C4-2B (cell line): ENCODE results near the gene IRF6.

ENCODE experiments used
- H3K27ac ChIP-seq: fragments of 450-650 bp; 2 replicates; pipeline ENCODE4 v1.5.1; 2017
- CTCF ChIP-seq: fragments of 450-650 bp; conservative IDR thresholded peaks from 2 replicates; pipeline ENCODE4 v1.5.1; 2017; ENCODE audit warnings: mild to moderate bottlenecking
- ZFX ChIP-seq: fragments of 450-650 bp; IDR thresholded peaks from 2 replicates; pipeline ENCODE4 v1.6.1; 2017

Gene IRF6

DNA sequence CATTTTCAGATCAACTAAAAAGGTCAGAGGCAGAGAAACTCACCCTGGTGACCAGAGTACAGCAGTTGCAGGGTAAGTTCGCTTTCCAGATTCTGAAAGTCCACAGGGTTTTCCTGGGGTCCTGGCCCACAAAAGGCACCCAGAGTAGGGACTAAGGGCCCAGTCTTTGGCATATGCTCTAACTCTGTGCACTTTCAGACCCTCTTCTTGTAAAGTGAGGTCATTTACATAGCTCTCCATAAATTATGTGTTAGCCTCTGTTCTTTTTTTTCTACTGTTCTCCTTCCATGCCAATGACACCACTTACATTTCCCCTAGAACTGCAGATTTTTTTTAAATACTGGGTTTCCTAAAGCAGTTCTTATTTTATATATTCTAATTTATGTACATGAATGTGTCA, 27.8 kb downstream of the IRF6 start:
- no peak for TF ChIP-seq CTCF
- TF ChIP-seq ZFX, result no peak
- H3K27ac ChIP-seq, result no peak overlapping the region

GRCh38 chr1:209777587-209777986, 28.4 kb downstream of the IRF6 start:
- TF ChIP-seq CTCF (no peak), ZFX (no peak)
- H3K27ac ChIP-seq, result no peak overlapping the region

DNA sequence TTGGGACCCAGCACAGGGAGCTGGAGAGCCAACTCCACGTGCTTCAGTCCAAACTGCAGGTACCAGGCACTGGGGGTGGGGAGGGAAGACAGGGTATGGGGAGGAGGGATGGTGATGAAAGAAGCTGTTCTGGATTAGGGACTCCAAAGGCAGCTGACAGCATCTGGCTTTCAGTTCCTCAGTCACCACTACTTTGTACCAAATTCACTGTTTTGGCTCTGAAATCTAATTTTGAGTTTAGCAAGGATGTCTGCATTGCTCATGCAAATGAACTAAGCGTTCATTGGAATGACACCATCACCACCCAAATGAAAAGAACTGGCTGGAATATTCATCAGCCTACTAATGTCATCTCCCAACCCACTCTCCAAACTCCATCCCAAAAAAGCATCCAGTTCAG, 30.3 kb downstream of the IRF6 start:
- TF ChIP-seq CTCF (no peak), ZFX (no peak)
- no peak overlapping the region for H3K27ac ChIP-seq

DNA sequence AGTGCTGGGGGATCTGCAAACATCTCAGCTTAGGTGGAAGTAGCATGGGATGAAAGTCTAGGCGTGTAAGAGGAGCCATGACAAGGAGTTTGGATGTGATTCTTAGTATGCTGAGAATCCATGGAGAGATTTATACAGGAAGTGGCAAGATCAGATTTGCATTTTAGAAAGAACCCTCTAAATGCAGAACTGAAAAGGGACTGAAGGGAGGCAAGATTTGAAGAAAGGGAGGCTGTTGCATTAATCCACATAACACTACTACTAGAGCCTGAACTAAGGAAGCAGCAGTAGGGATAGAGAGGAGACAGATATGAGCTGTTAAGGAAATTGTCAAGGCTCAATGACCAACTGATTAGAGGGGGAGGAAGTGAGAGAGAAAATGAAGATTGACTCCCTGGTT, 31.4 kb downstream of the IRF6 start:
- no peak for TF ChIP-seq ZFX
- TF ChIP-seq CTCF, result no peak
- H3K27ac ChIP-seq, result no peak overlapping the region

GRCh38 chr1:209772126-209772525, 33.8 kb downstream of the IRF6 start:
- no peak overlapping the region for H3K27ac ChIP-seq
- TF ChIP-seq CTCF (no peak), ZFX (no peak)

DNA sequence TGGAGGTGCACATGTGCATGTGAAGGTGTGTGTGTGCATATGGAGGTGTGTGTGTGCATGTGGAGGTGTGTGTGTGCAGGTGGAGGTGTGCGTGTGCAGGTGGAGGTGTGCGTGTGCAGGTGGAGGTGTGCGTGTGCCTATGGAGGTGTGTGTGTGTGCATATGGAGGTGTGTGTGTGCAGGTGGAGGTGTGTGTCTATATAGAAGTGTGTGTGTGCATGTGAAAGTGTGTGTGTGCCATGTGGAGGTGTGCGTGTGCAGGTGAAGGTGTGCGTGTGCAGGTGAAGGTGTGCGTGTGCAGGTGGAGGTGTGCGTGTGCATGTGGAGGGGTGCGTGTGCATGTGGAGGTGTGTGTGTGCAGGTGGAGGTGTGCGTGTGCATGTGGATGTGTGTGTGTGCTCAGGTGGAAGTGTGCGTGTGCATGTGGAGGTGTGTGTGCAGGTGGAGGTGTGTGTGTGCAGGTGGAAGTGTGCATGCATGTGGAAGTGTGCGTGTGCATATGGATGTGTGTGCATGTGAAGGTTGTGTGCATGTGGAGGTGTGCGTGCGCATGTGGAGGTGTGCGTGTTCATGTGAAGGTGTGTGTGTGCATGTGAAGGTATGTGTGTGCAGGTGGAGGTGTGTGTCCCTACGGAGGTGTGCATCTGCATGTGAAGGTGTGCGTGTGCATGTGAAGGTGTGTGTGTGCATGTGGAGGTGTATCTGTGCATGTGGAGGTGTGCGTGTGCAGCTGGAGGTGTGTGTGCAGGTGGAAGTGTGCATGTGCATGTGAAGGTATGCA, 35.1 kb downstream of the IRF6 start:
- no peak overlapping the region for H3K27ac ChIP-seq
- TF ChIP-seq ZFX, result no peak
- no peak for TF ChIP-seq CTCF

DNA sequence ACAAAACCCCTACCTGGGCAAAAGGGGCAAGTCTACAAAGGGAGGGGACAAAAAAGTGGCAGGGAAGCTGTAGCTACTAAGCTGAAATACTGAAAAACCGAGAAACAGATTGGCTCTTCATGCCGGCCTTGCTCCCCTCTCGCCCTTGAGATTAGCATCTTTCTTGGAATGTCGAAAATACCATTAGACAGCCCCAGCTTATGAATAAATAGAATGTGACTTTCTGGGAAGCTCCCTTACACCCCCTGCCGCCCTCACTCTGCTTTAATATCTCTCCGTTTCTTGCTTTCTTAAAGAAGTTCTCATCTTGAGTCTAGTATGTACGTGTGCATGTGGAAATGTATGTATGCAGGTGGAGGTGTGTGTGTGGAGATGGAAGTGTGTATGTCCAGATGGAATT, 36.0 kb downstream of the IRF6 start:
- TF ChIP-seq ZFX, result no peak
- no peak for TF ChIP-seq CTCF
- H3K27ac ChIP-seq, result no peak overlapping the region
